Stimulated activated effector memory CD8-positive, alpha-beta T cell treated with anti-CD3 and anti-CD28 coated beads, Interleukin-12 subunit alpha, Interleukin-12 subunit beta, amount 100 ng/mL, for 72 hours (primary cell): ENCODE data around the gene HSP90B1.
A peak's percentile ranks its signal among the peaks of the same experiment; 100 is the strongest.

ENCODE experiments used
- ATAC-seq: fragments of 150-1000 bp; cut with Tn5 transposase; 2 replicates; pipeline ENCODE4 v1.10.0; 2021
- DNase-seq, 2 donors: peaks; one replicate each; pipeline ENCODE4 v3.0.0; 2021 to 2022; ENCODE audit warnings: low spot score in 2 of 2
- H3K27ac Mint-ChIP-seq: one replicate; pipeline ENCODE4 v1.8.0; 2022; ENCODE audit warnings: mild to moderate bottlenecking, mixed read lengths
- H3K36me3 Mint-ChIP-seq: one replicate; pipeline ENCODE4 v1.8.0; 2022; ENCODE audit warnings: mild to moderate bottlenecking, mixed read lengths
- H3K4me1 Mint-ChIP-seq: one replicate; pipeline ENCODE4 v1.8.0; 2022; ENCODE audit warnings: mixed read lengths
- H3K4me3 Mint-ChIP-seq: one replicate; pipeline ENCODE4 v1.8.0; 2022; ENCODE audit warnings: mild to moderate bottlenecking, mixed read lengths
- H3K9me3 Mint-ChIP-seq: one replicate; pipeline ENCODE4 v1.8.0; 2022; ENCODE audit warnings: mixed read lengths

The HSP90B1 gene

DNA sequence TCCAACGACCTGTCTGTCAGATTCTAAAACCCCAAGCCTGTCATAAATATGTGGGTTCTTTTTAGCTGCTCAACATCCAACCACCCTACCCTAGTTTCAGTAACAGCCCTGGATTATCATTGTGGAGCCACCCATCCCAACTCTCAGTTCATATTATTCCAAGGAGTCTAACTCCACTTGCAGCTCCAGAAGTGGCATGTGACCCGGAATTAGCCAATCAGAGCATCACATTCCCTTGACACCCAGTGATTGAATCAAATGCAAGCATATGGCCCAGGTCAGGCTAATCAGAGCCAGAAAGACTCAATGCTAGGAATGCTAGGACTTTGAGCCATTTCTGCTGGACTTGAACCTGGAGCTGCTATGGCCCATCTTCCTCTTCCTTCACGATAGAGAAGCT lies 17.1 kb upstream of the HSP90B1 start:
- H3K4me3 Mint-ChIP-seq = no peak overlapping the region
- peaks cover 4% of the 10 kb centered on the region for H3K9me3 Mint-ChIP-seq
- no peaks in the 10 kb centered on the region for H3K4me1 Mint-ChIP-seq
- no peaks in the 10 kb centered on the region for H3K36me3 Mint-ChIP-seq
- DNase-seq (no peak), ATAC-seq (no peak)
- H3K27ac Mint-ChIP-seq = no peak overlapping the region

- DNase-seq (no peak), ATAC-seq (no peak)
- Mint-ChIP-seq H3K4me1 (no peaks in the 10 kb centered on the region), H3K36me3 (no peaks in the 10 kb centered on the region), H3K9me3 (peaks cover 4% of the 10 kb centered on the region), H3K27ac (no peak overlapping the region), H3K4me3 (no peak overlapping the region)
These were observed 14.9 kb upstream of the HSP90B1 start for GRCh38 chr12:103915306-103915705.

- peaks cover 4% of the 10 kb centered on the region for H3K9me3 Mint-ChIP-seq
- DNase-seq = no peak
- no peak for ATAC-seq
- H3K4me3 Mint-ChIP-seq = no peak overlapping the region
- H3K36me3 Mint-ChIP-seq = no peaks in the 10 kb centered on the region
- H3K27ac Mint-ChIP-seq = no peak overlapping the region
- no peaks in the 10 kb centered on the region for H3K4me1 Mint-ChIP-seq
These were observed 12.3 kb upstream of the HSP90B1 start for GRCh38 chr12:103917873-103918272.

GRCh38 chr12:103924761-103925641 lies 5.2 kb upstream of the HSP90B1 start:
- peaks cover 21% of the 10 kb centered on the region for H3K36me3 Mint-ChIP-seq
- peak overlapping the region; percentile 59 for H3K4me3 Mint-ChIP-seq
- DNase-seq = peak; percentile 13 to 73
- H3K27ac Mint-ChIP-seq = peak overlapping the region; percentile 88
- ATAC-seq = peak; percentile 73
- H3K9me3 Mint-ChIP-seq = no peaks in the 10 kb centered on the region
- peaks cover 31% of the 10 kb centered on the region for H3K4me1 Mint-ChIP-seq

DNA sequence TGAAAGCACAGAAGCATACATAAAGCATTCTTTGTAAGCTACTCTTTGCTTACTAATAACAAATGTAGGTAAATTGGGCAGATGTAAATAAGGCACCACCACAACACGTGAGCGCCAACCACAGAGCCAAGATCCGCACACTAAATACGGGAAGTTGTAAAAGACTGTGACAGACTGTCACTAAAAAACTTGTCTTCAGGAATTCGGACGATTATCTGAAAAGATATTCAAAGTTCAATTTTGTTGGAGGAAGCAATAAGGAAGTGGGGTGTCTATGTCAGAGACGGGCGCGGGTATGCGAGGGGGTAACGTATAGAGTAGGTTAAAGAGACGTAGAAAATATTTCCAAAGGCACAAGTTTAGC lies 1.5 kb upstream of the HSP90B1 start:
- peak overlapping the region; percentile 100 for H3K27ac Mint-ChIP-seq
- peak overlapping the region; percentile 94 for H3K4me3 Mint-ChIP-seq
- H3K36me3 Mint-ChIP-seq = peaks cover 58% of the 10 kb centered on the region
- H3K4me1 Mint-ChIP-seq = peaks cover 52% of the 10 kb centered on the region
- H3K9me3 Mint-ChIP-seq = no peaks in the 10 kb centered on the region
- no peak for ATAC-seq
- DNase-seq = peak; percentile 15 to 72

GRCh38 chr12:103929046-103929783 lies 995 bp upstream of the HSP90B1 start:
- H3K4me1 Mint-ChIP-seq = peaks cover 54% of the 10 kb centered on the region
- peak overlapping the region; percentile 94 for H3K4me3 Mint-ChIP-seq
- peak; percentile 65 for ATAC-seq
- peak; percentile 63 to 91 for DNase-seq
- peaks cover 63% of the 10 kb centered on the region for H3K36me3 Mint-ChIP-seq
- H3K9me3 Mint-ChIP-seq = no peaks in the 10 kb centered on the region
- peak overlapping the region; percentile 100 for H3K27ac Mint-ChIP-seq

DNA sequence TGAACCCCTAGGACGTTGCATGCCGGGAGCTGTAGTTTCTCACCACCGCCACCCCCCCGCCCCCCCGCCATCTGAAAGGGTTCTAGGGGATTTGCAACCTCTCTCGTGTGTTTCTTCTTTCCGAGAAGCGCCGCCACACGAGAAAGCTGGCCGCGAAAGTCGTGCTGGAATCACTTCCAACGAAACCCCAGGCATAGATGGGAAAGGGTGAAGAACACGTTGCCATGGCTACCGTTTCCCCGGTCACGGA lies 501 bp upstream of the HSP90B1 start:
- Mint-ChIP-seq H3K4me3 (peak overlapping the region; percentile 94), H3K36me3 (peaks cover 68% of the 10 kb centered on the region), H3K27ac (peak overlapping the region; percentile 100), H3K4me1 (peaks cover 57% of the 10 kb centered on the region), H3K9me3 (no peaks in the 10 kb centered on the region)
- DNase-seq (no peak), ATAC-seq (no peak)

GRCh38 chr12:103930787-103931735 lies 851 bp downstream of the HSP90B1 start:
- Mint-ChIP-seq H3K27ac (peak overlapping the region; percentile 100), H3K9me3 (no peaks in the 10 kb centered on the region), H3K36me3 (peaks cover 82% of the 10 kb centered on the region), H3K4me3 (peak overlapping the region; percentile 94), H3K4me1 (peaks cover 60% of the 10 kb centered on the region)
- DNase-seq (peak; percentile 18 to 66), ATAC-seq (no peak)

- Mint-ChIP-seq H3K36me3 (peaks cover 100% of the 10 kb centered on the region), H3K4me1 (peaks cover 62% of the 10 kb centered on the region), H3K4me3 (peak overlapping the region; percentile 94), H3K27ac (peak overlapping the region; percentile 100), H3K9me3 (no peaks in the 10 kb centered on the region)
- DNase-seq (no peak), ATAC-seq (no peak)
These were observed 3.0 kb downstream of the HSP90B1 start for GRCh38 chr12:103933237-103933636.

GRCh38 chr12:103936679-103937078 lies 6.5 kb downstream of the HSP90B1 start:
- no peaks in the 10 kb centered on the region for H3K9me3 Mint-ChIP-seq
- H3K4me1 Mint-ChIP-seq = peaks cover 61% of the 10 kb centered on the region
- H3K36me3 Mint-ChIP-seq = peaks cover 100% of the 10 kb centered on the region
- no peak for ATAC-seq
- no peak for DNase-seq
- no peak overlapping the region for H3K27ac Mint-ChIP-seq
- no peak overlapping the region for H3K4me3 Mint-ChIP-seq

- H3K27ac Mint-ChIP-seq = peak overlapping the region; percentile 30
- ATAC-seq = peak; percentile 51
- no peak overlapping the region for H3K4me3 Mint-ChIP-seq
- H3K4me1 Mint-ChIP-seq = peaks cover 40% of the 10 kb centered on the region
- DNase-seq = no peak
- no peaks in the 10 kb centered on the region for H3K9me3 Mint-ChIP-seq
- peaks cover 100% of the 10 kb centered on the region for H3K36me3 Mint-ChIP-seq
These were observed 14.8 kb downstream of the HSP90B1 start for GRCh38 chr12:103944964-103945363.

GRCh38 chr12:103947871-103948555 lies 17.8 kb downstream of the HSP90B1 start:
- peak overlapping the region; percentile 80 for H3K27ac Mint-ChIP-seq
- DNase-seq (no peak), ATAC-seq (peak; percentile 44)
- H3K36me3 Mint-ChIP-seq = peaks cover 100% of the 10 kb centered on the region
- H3K4me3 Mint-ChIP-seq = peak overlapping the region; percentile 32
- H3K9me3 Mint-ChIP-seq = no peaks in the 10 kb centered on the region
- peaks cover 37% of the 10 kb centered on the region for H3K4me1 Mint-ChIP-seq

DNA sequence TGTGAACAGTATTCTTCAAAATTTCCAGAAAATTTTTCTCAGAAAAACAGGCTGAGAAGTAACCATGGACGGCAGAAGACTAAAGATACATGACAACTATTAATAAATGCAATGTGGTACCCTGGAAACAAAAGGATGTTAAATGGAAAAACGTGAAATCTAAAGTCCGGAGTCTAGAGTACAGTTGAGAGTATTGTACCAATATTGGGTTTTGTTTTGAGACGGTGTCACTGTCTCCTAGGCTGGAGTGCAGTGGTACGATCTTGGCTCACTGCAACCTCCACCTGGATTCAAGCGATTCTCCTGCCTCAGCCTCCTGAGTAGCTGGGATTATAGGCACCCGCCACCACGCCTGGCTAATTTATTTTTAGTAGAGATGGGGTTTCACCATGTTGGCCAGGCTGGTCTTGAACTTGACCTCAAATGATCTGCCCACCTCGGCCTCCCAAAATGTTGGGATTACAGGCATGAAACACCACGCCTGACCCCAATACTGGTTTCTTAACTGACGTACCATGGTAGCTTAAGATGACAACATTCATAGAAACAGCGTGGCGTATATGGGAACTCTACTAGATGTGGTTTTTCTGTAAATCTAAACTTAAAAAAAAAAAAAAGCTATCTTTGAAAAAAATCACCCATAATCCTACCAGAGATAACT lies 18.7 kb downstream of the HSP90B1 start:
- ATAC-seq (no peak), DNase-seq (no peak)
- no peaks in the 10 kb centered on the region for H3K9me3 Mint-ChIP-seq
- peaks cover 99% of the 10 kb centered on the region for H3K36me3 Mint-ChIP-seq
- peak overlapping the region; percentile 80 for H3K27ac Mint-ChIP-seq
- peaks cover 46% of the 10 kb centered on the region for H3K4me1 Mint-ChIP-seq
- no peak overlapping the region for H3K4me3 Mint-ChIP-seq

- Mint-ChIP-seq H3K36me3 (peaks cover 83% of the 10 kb centered on the region), H3K27ac (peak overlapping the region; percentile 19), H3K4me1 (peaks cover 65% of the 10 kb centered on the region), H3K4me3 (peak overlapping the region; percentile 10), H3K9me3 (no peaks in the 10 kb centered on the region)
- ATAC-seq (peak; percentile 68), DNase-seq (no peak)
These were observed 22.3 kb downstream of the HSP90B1 start for GRCh38 chr12:103952497-103952896.
